Measurements from ENCODE around the gene NLRP1.

The NLRP1 gene

DNA sequence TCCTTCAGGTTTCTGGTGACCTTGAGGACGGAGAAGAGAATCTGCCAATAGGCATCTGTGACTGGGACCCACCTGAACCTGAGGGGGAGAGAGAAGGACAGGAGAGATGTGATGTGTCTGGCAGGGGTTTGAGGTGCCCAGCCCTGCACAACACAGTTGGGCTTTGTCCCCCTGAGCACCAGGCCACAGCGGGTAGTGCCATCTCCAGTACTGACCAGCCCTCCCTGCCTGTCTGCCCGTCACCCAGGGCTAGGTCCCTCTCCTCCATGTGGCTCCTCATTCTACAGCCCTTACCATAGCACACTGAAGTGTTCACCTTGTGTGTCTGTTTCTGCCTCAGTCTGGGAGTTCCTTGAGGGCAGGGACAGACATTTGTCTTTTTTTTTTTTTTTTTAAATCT lies 30.8 kb downstream of the NLRP1 start:
- Histone ChIP-seq H3K9ac (ENCODE audit: low read length) (no peak overlapping the region), H3K4me3 (ENCODE audit: low read length) (no peak overlapping the region), H3K27me3 (replicated peaks; ENCODE audit: control insufficient read depth, insufficient read depth, low read length) (no peaks in the 10 kb centered on the region), H3K36me3 (ENCODE audit: control insufficient read depth, insufficient read depth, low read length, severe bottlenecking) (peaks cover 52% of the 10 kb centered on the region), H3K9me3 (ENCODE audit: control insufficient read depth, low read length) (no peaks in the 10 kb centered on the region), H3K4me1 (ENCODE audit: control insufficient read depth, insufficient read depth, low read length) (peaks cover 7% of the 10 kb centered on the region)
- DNase-seq (ENCODE audit: low read depth), result no peak

DNA sequence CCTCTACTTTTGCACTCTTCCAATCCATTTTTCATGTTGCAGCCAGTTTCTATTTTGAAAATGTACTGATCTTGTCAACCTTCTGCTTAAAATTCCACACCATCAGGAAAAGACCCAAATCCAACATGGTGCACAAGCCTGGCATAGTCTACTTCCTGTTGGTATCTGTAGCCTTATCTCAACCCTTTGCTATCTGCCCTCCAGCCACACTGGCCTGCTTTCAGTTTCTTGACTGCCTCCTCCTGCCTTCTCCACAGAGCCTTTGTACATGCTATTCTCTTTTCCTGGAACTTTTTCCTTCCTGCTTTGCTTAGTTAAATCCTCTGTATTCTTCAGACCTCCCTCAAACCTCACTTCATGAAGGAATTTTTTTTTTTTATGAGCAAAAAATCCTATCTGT lies 31.5 kb downstream of the NLRP1 start:
- no peak overlapping the region for H3K4me3 ChIP-seq (ENCODE audit: low read length)
- peaks cover 7% of the 10 kb centered on the region for H3K4me1 ChIP-seq (ENCODE audit: control insufficient read depth, insufficient read depth, low read length)
- H3K9ac ChIP-seq (ENCODE audit: low read length), result no peak overlapping the region
- H3K9me3 ChIP-seq (ENCODE audit: control insufficient read depth, low read length), result no peaks in the 10 kb centered on the region
- H3K36me3 ChIP-seq (ENCODE audit: control insufficient read depth, insufficient read depth, low read length, severe bottlenecking), result peaks cover 50% of the 10 kb centered on the region
- no peak for DNase-seq (ENCODE audit: low read depth)
- H3K27me3 ChIP-seq (replicated peaks; ENCODE audit: control insufficient read depth, insufficient read depth, low read length), result no peaks in the 10 kb centered on the region

DNA sequence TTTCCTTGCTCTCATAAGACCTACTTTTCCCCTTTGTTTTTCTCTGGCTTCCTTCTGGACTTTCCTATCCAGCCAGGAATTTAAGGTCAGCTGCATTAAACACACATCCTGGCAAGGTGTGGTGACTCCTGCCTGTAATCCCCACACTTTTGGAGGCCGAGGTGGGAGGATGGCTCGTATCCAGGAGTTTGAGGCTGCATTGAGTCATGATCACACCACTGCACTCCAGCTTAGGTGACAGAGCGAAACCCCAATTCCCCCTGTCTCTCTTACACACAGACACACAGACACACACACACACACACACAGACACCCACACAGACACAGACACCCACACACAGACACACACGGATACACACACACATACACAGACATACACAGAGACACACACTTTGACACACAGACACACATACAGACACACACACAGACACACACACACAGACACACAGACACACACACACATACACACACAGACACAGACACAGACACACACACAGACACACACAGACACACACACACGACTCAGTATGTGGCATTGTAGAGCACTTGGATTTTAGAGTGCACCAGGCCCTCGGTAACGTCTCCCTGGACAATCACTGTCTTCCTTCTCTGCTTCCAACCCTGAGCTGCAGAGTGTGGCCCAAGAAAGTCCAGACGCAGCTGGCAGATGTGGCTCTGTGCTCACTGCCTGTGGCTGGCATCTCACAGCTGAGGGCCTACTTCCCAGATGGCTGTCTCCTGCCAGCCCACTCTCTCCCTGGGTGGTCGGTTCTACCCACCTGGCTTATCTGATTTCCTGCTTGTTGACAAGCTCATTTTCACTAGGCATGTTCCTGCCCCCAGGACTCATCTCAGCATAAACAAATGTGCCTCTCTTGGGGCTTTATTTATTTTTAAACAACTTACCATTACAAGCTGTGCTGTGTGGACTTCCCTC lies 39.0 kb downstream of the NLRP1 start:
- Histone ChIP-seq H3K4me3 (ENCODE audit: low read length) (no peak overlapping the region), H3K36me3 (ENCODE audit: control insufficient read depth, insufficient read depth, low read length, severe bottlenecking) (peaks cover 65% of the 10 kb centered on the region), H3K9ac (ENCODE audit: low read length) (no peak overlapping the region), H3K4me1 (ENCODE audit: control insufficient read depth, insufficient read depth, low read length) (no peaks in the 10 kb centered on the region), H3K9me3 (ENCODE audit: control insufficient read depth, low read length) (no peaks in the 10 kb centered on the region), H3K27me3 (replicated peaks; ENCODE audit: control insufficient read depth, insufficient read depth, low read length) (no peaks in the 10 kb centered on the region)
- DNase-seq (ENCODE audit: low read depth), result no peak

DNA sequence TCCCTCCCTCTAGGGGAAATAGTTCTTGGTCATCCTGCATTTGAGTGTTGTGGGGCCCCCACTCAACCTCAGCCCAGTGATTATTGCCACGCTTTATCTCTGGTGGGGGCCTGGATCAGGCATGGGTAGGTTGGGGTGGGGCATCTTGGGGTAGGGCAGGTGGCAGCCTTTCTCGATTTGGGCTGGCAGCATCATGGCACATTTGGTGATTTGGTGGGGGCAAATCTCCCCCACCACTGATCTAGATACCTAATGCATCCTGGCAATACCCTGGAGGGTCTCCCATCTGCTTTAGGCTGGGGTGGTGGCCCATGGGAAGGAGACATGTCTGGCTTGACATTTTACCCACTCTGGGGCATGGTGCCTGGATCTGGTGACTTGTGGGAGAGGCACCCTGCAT lies 40.2 kb downstream of the NLRP1 start:
- Histone ChIP-seq H3K36me3 (ENCODE audit: control insufficient read depth, insufficient read depth, low read length, severe bottlenecking) (peaks cover 66% of the 10 kb centered on the region), H3K4me1 (ENCODE audit: control insufficient read depth, insufficient read depth, low read length) (no peaks in the 10 kb centered on the region), H3K27me3 (replicated peaks; ENCODE audit: control insufficient read depth, insufficient read depth, low read length) (no peaks in the 10 kb centered on the region), H3K4me3 (ENCODE audit: low read length) (no peak overlapping the region), H3K9me3 (ENCODE audit: control insufficient read depth, low read length) (no peaks in the 10 kb centered on the region), H3K9ac (ENCODE audit: low read length) (no peak overlapping the region)
- no peak for DNase-seq (ENCODE audit: low read depth)

DNA sequence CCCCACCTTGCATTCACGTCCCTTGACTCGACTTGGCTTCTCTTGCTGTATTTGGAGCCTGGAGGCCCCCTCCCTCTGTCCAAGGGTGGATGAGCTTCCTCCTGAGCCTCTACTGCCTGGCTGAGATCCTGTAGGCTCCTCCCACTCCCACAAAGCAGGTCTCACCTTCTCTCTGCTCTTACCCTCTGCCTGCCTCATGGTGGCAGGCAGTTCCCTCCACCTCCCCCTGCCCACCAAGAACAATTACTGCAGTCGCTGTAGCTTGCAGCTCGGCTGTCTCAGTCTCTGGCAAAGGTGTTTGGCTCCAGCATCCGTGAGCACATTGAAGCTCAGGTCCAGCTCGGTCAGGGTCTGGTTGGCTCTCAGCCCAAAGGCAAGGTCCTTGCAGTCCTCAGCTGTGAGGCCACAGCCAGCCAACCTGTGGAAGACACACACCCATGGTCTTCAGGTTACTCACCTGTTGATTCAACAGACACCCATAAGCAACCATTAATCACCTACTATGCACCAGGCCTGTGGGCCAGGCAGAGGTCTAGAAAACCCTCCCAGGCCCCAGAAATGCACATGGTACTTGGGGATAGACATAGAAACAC lies 42.6 kb downstream of the NLRP1 start:
- Histone ChIP-seq H3K9ac (ENCODE audit: low read length) (no peak overlapping the region), H3K4me3 (ENCODE audit: low read length) (no peak overlapping the region), H3K36me3 (ENCODE audit: control insufficient read depth, insufficient read depth, low read length, severe bottlenecking) (peaks cover 70% of the 10 kb centered on the region), H3K4me1 (ENCODE audit: control insufficient read depth, insufficient read depth, low read length) (no peaks in the 10 kb centered on the region), H3K27me3 (replicated peaks; ENCODE audit: control insufficient read depth, insufficient read depth, low read length) (no peaks in the 10 kb centered on the region), H3K9me3 (ENCODE audit: control insufficient read depth, low read length) (no peaks in the 10 kb centered on the region)
- DNase-seq (ENCODE audit: low read depth), result no peak

DNA sequence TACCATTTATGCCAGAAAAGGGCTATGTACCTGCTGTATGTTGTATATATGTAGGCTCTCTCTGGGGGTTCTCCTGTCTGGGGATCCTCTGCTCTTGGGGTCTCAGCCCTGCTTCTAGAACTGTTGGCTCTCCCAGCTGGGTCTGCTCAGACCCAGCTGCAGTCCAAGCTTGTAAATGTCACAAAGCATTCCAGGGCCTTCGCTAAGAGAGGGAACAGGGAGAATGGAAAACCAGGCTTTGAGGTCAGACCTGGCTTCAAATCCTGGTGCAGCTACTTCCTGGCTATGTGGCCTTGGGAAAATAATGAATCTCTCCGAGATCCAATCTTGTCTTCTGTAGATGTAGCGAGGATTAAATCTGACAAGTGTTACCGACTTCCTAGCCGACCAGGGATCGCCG lies 44.0 kb downstream of the NLRP1 start:
- no peaks in the 10 kb centered on the region for H3K4me1 ChIP-seq (ENCODE audit: control insufficient read depth, insufficient read depth, low read length)
- no peaks in the 10 kb centered on the region for H3K27me3 ChIP-seq (replicated peaks; ENCODE audit: control insufficient read depth, insufficient read depth, low read length)
- H3K36me3 ChIP-seq (ENCODE audit: control insufficient read depth, insufficient read depth, low read length, severe bottlenecking), result peaks cover 67% of the 10 kb centered on the region
- H3K9ac ChIP-seq (ENCODE audit: low read length), result no peak overlapping the region
- H3K9me3 ChIP-seq (ENCODE audit: control insufficient read depth, low read length), result no peaks in the 10 kb centered on the region
- H3K4me3 ChIP-seq (ENCODE audit: low read length), result no peak overlapping the region
- DNase-seq (ENCODE audit: low read depth), result no peak

DNA sequence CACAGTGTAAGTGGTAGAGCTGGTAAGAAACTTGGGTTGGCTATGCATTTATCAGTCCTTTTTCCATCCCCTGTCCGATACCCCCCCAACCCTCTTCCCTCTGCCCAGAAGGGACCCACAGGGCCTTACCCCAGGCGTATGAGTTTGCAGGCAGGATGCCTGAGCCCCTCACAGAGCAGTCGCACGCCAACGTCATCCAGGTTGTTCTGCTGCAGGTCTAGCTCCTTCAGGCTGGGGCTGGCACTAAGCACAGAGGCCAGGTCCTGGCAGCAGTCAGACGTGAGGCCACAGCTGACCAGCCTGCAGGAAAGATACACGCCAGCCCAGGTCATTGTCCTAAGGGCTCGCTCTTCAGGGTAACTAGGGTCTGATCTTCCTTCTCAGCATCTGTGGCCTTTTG lies 45.0 kb downstream of the NLRP1 start:
- DNase-seq (ENCODE audit: low read depth), result no peak
- no peaks in the 10 kb centered on the region for H3K9me3 ChIP-seq (ENCODE audit: control insufficient read depth, low read length)
- no peaks in the 10 kb centered on the region for H3K4me1 ChIP-seq (ENCODE audit: control insufficient read depth, insufficient read depth, low read length)
- peaks cover 67% of the 10 kb centered on the region for H3K36me3 ChIP-seq (ENCODE audit: control insufficient read depth, insufficient read depth, low read length, severe bottlenecking)
- H3K27me3 ChIP-seq (replicated peaks; ENCODE audit: control insufficient read depth, insufficient read depth, low read length), result no peaks in the 10 kb centered on the region
- H3K9ac ChIP-seq (ENCODE audit: low read length), result no peak overlapping the region
- H3K4me3 ChIP-seq (ENCODE audit: low read length), result no peak overlapping the region

DNA sequence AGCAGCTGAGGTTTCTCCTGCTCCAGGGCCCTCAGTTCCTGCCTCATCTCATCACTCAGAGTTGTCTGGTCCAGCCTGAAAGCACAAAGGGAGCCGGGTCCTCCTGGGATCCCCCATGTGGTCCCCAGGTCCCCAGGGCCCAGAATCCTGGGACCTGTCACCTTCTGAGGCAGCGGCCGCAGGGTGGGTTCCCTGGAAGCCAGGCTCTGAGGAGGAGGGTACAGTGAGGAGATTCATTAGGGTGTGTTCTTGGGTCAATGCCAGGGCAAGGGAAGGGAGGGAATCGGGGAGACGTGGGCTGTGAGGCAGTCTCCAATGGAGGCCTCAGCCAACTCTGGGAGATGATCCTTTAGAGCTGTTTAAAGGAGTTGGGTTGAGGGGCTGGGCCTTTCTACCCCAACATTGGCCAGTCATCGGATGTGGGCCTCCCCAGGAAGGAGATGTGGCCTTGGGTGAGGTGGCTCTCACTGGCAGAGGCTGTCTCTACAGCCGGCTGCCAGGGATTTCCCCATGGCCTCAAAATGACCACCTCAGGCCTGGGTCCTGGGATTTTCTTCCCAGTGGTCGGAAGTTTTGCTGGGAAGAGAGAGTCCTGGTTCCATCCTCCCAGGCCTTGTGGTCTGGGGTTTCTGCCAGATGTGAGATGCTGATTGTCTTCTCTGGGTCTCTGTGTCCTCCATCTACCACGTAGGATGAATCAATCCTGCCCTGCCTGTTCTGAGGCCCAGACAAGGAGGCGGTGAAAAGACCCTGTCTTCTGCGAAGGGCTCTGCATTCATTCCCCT lies 47.3 kb downstream of the NLRP1 start:
- no peak for DNase-seq (ENCODE audit: low read depth)
- H3K9me3 ChIP-seq (ENCODE audit: control insufficient read depth, low read length), result no peaks in the 10 kb centered on the region
- no peaks in the 10 kb centered on the region for H3K4me1 ChIP-seq (ENCODE audit: control insufficient read depth, insufficient read depth, low read length)
- H3K4me3 ChIP-seq (ENCODE audit: low read length), result no peak overlapping the region
- peaks cover 75% of the 10 kb centered on the region for H3K36me3 ChIP-seq (ENCODE audit: control insufficient read depth, insufficient read depth, low read length, severe bottlenecking)
- H3K27me3 ChIP-seq (replicated peaks; ENCODE audit: control insufficient read depth, insufficient read depth, low read length), result no peaks in the 10 kb centered on the region
- no peak overlapping the region for H3K9ac ChIP-seq (ENCODE audit: low read length)

DNA sequence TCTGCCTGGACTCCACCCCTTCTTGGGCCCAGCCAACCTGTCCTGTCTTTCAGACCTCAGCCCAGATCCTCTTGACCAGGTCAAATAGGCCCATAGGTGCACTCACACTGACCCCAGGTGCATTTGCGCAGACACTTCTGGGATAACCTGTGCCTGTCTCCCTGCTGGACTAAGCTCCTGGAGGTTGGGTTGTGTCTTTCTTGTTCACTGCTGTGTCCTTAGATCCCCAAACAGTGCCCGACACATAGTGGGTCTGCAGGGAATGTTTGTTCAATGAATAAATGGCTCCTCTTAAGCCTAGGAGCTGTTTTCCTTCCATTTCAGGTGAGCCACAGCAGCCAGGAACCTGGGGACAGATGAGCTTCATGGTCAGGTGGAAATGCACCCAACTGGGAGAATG lies 48.9 kb downstream of the NLRP1 start:
- no peak for DNase-seq (ENCODE audit: low read depth)
- Histone ChIP-seq H3K36me3 (ENCODE audit: control insufficient read depth, insufficient read depth, low read length, severe bottlenecking) (peaks cover 75% of the 10 kb centered on the region), H3K9ac (ENCODE audit: low read length) (no peak overlapping the region), H3K4me1 (ENCODE audit: control insufficient read depth, insufficient read depth, low read length) (no peaks in the 10 kb centered on the region), H3K4me3 (ENCODE audit: low read length) (no peak overlapping the region), H3K9me3 (ENCODE audit: control insufficient read depth, low read length) (no peaks in the 10 kb centered on the region), H3K27me3 (replicated peaks; ENCODE audit: control insufficient read depth, insufficient read depth, low read length) (no peaks in the 10 kb centered on the region)

DNA sequence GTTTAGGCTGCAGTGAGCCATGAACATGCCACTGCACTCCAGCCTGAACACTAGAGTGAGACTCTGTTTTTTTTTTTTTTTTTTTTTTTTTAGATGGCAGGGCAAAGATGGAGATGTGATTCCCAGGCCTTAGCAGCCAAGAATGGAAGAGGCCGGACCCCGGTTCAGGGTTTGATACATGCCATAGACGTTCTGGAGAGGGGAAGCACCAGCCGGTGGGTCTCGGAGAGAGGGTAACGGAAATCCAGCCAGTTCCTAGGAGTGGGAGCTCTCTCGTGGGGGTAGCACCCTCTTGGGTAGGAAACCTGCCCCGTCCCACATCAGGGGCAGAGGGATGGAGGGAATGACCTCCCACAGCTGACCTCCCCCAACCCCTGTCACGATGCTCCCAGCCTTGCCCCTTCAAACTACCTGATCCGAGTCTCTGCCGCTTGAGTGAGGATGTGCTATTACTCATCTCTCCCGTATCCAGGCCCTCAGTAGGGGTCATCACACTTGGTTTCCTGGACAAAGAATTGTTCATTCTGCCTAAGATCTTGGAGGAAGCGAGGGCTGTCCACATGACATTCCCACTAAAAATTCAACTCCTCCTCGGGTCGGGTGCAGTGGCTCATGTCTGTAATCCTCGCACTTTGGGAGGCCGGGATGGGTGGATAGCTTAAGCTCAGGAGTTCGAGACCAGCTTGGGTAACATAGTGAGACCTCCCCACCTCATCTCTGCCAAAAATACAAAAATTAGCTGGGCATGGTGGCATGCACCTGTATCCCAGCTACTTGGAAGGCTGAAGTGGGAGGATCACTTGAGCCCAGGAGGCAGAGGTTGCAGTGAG lies 50.6 kb downstream of the NLRP1 start:
- no peaks in the 10 kb centered on the region for H3K4me1 ChIP-seq (ENCODE audit: control insufficient read depth, insufficient read depth, low read length)
- no peaks in the 10 kb centered on the region for H3K27me3 ChIP-seq (replicated peaks; ENCODE audit: control insufficient read depth, insufficient read depth, low read length)
- H3K36me3 ChIP-seq (ENCODE audit: control insufficient read depth, insufficient read depth, low read length, severe bottlenecking), result peaks cover 68% of the 10 kb centered on the region
- H3K9me3 ChIP-seq (ENCODE audit: control insufficient read depth, low read length), result no peaks in the 10 kb centered on the region
- H3K4me3 ChIP-seq (ENCODE audit: low read length), result no peak overlapping the region
- no peak overlapping the region for H3K9ac ChIP-seq (ENCODE audit: low read length)
- no peak for DNase-seq (ENCODE audit: low read depth)

All from adipocyte (in vitro differentiated cells).